Kidney (tissue), 14 donors: ENCODE data around the gene ZNF280D. TPM values are rescaled to one million over a fixed set of nuclear protein-coding genes. Genes with fewer than 3 reads are reported as not detected.

Source experiments
- DNase-seq, 5 donors: peaks; one replicate each; pipeline ENCODE4 v3.0.0-alpha.2; 2013 to 2020
- FAIRE-seq: peaks from 2 replicates; lab custom pipeline; 2012; peaks lifted over from hg19 to GRCh38; lab: Jason Lieb, UNC
- H3K27ac ChIP-seq, 2 donors: one replicate each; pipeline ENCODE4 v1.7.0; 2013; ENCODE audit warnings: low read depth in 2 of 2, low read length in 2 of 2, inconsistent platforms in 1 of 2
- H3K27me3 ChIP-seq: one replicate; pipeline ENCODE4 v1.7.1; 2013; ENCODE audit warnings: low read length, inconsistent platforms; ENCODE audit not compliant: control insufficient read depth, insufficient read depth
- H3K36me3 ChIP-seq, 3 donors: one replicate each; pipeline versions ENCODE4 v1.7.0 to v1.7.1; 2013; ENCODE audit warnings: low read length in 3 of 3, control low read depth in 1 of 3, inconsistent platforms in 1 of 3; ENCODE audit not compliant: insufficient read depth in 3 of 3, control insufficient read depth in 2 of 3
- H3K4me1 ChIP-seq, 3 donors: one replicate each; pipeline versions ENCODE4 v1.7.0 to v1.7.1; 2013; ENCODE audit warnings: low read length in 3 of 3, inconsistent platforms in 1 of 3, low read depth in 1 of 3; ENCODE audit not compliant: control insufficient read depth in 2 of 3, insufficient read depth in 2 of 3
- H3K4me3 ChIP-seq, 3 donors: one replicate each; pipeline versions ENCODE4 v1.7.0 to v1.8.1; 2013; ENCODE audit warnings: low read length in 3 of 3, control low read depth in 1 of 3, inconsistent platforms in 1 of 3
- H3K9ac ChIP-seq, 3 donors: one replicate each; pipeline versions ENCODE4 v1.7.0 to v1.7.1; 2013; ENCODE audit warnings: low read length in 3 of 3, control low read depth in 1 of 3, inconsistent platforms in 1 of 3
- H3K9me3 ChIP-seq, 3 donors: one replicate each; pipeline versions ENCODE4 v1.7.0 to v1.7.1; 2013; ENCODE audit warnings: low read length in 3 of 3, control low read depth in 1 of 3, inconsistent platforms in 1 of 3; ENCODE audit not compliant: control insufficient read depth in 2 of 3, insufficient read depth in 1 of 3
- intact Hi-C: fragments of 100-400 bp; cut with DNase I; formaldehyde crosslinking; loops from one replicate; pipeline ENCODE4 v1.11.1; 2022
- polyA plus RNA-seq: library from polyadenylated mRNA; stranded (reverse); fragments of 350-450 nt; fragmentation: Illumina TruSeq; extraction: RNeasy Lipid Tissue Mini Kit (QIAGEN cat#74804); gene quantifications from one replicate; pipeline ENCODE4 v1.2.3, GENCODE V29; 2014; ENCODE audit warnings: low read depth, low replicate concordance; ENCODE audit not compliant: insufficient read depth
- total RNA-seq: library from RNA; stranded (reverse); fragmentation: NEBNext Ultra II Directional; extraction: Animal tissue kit (Norgen Biotek cat#: 25700); gene quantifications from one replicate; pipeline ENCODE4 v1.2.1, GENCODE V29; 2021
- TF ChIP-seq, protein P1 (sequence below): IDR thresholded peaks from 3 replicates; pipeline ENCODE4 v1.5.1; 2012; ENCODE audit warnings: mild to moderate bottlenecking, moderate library complexity, borderline replicate concordance; ENCODE audit not compliant: insufficient read depth; ENCODE audit errors: extremely low read depth
- donor health status: control.
- donor health status: control.
- donor health status: control.
- donor health status: control.
- donor health status: control.
- donor health status: DM: yes; HTN: yes; CAD: no.
- donor health status: Normal renal cell carcinoma (clear cell type).

ZNF280D gene
- total and polyA plus RNA-seq, 2 donors from 2014 or later, result 13.7 to 50.0 TPM

DNA sequence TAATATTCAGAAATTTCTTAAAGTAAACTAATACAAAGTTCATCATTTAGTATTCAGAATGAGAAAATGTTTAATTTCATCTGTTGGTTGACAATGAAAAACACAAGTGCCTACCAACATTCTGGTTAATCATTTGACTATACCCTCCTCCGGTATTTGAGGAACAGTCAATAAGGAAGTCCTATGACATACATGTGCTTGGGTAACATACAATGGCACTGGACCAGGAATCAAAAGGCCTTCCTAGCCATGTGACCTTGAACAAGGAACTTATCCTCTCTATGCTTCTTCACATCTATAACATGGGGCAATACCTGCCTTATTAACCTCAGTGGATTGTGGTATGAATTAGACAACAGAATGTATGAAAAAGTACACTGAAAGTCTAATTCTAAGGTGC, 65.8 kb downstream of the ZNF280D start:
- no peaks in the 10 kb centered on the region for H3K27me3 ChIP-seq
- DNase-seq (no peak), FAIRE-seq (no peak)
- H3K9me3 ChIP-seq, result no peaks in the 10 kb centered on the region
- H3K4me3 ChIP-seq, result no peak overlapping the region
- H3K27ac ChIP-seq, result no peak overlapping the region
- no peaks in the 10 kb centered on the region for H3K4me1 ChIP-seq
- peaks cover 0 to 16% (median 2%) of the 10 kb centered on the region in 3 donors for H3K36me3 ChIP-seq
- intact Hi-C loops, result no loop called here
- H3K9ac ChIP-seq, result no peak overlapping the region
- TF ChIP-seq, protein P1, sequence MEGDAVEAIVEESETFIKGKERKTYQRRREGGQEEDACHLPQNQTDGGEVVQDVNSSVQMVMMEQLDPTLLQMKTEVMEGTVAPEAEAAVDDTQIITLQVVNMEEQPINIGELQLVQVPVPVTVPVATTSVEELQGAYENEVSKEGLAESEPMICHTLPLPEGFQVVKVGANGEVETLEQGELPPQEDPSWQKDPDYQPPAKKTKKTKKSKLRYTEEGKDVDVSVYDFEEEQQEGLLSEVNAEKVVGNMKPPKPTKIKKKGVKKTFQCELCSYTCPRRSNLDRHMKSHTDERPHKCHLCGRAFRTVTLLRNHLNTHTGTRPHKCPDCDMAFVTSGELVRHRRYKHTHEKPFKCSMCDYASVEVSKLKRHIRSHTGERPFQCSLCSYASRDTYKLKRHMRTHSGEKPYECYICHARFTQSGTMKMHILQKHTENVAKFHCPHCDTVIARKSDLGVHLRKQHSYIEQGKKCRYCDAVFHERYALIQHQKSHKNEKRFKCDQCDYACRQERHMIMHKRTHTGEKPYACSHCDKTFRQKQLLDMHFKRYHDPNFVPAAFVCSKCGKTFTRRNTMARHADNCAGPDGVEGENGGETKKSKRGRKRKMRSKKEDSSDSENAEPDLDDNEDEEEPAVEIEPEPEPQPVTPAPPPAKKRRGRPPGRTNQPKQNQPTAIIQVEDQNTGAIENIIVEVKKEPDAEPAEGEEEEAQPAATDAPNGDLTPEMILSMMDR, result no peak

DNA sequence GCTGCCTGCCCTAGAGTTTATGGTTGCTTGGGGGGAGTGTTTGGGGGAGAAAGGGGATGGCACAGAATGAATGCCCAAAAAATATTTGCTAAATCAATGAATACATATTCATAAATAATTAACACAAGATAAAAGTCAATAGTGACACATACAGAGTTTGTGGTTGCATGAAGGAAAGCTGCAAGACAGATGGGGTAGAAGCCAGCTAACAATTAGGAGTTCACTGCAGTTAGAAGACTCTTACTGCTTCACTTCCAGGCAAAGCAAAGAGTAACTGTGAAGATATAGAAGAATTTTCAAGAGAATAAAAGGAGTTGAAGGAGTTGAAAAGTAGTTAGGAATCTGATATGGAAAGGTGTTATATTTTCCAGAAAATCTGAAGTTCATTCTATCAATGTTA, 72.4 kb downstream of the ZNF280D start:
- no peak for DNase-seq
- H3K27me3 ChIP-seq, result no peaks in the 10 kb centered on the region
- no peak overlapping the region for H3K4me3 ChIP-seq
- FAIRE-seq, result no peak
- intact Hi-C loops, result no loop called here
- TF ChIP-seq, protein P1, result no peak
- H3K27ac ChIP-seq, result no peak overlapping the region
- no peaks in the 10 kb centered on the region for H3K9me3 ChIP-seq
- no peak overlapping the region for H3K9ac ChIP-seq
- H3K36me3 ChIP-seq, result peaks cover 0 to 17% (median 6%) of the 10 kb centered on the region in 3 donors
- no peaks in the 10 kb centered on the region for H3K4me1 ChIP-seq

DNA sequence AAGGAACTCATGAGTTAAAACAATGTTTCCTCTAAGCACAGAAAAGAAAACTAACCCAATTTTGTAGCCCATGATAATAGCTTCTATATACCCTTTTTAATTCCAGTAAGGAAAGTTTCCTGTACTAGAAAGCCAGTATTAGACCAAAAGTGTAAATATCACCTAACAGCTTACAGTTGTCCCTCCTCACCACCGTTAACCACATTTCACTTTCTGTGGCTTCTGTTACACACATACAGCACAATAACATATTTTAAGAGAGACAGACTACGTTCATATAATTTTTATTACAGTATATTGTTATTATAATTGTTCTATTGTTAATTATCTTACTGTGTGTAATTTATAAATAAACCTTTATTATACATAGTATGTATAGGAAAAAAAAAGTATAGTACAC, 74.1 kb downstream of the ZNF280D start:
- Histone ChIP-seq H3K36me3 (peaks cover 0 to 6% (median 5%) of the 10 kb centered on the region in 3 donors), H3K27me3 (no peaks in the 10 kb centered on the region), H3K9ac (no peak overlapping the region), H3K27ac (no peak overlapping the region), H3K4me3 (no peak overlapping the region), H3K9me3 (no peaks in the 10 kb centered on the region), H3K4me1 (peaks cover 0 to 6% (median 0%) of the 10 kb centered on the region in 3 donors)
- no peak for FAIRE-seq
- intact Hi-C loops, result no loop called here
- no peak for DNase-seq
- TF ChIP-seq, protein P1, result no peak

DNA sequence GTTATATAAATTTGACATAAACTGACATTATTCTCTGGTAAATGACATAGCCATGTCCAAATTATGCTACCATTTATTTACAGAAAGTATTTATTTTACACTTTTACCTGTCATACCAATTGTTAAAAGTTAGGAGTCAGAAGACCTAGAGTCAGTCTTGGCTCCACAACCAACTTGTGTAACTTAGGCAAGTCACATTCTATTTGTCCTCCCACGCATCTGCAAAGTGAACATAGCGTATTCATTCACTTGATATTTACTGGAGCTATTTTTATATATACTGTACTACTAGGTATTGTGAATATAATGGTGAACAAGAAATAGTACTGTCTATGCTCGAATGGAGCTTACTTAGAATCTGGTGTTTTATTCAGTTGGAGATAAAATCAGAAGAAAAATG, 78.7 kb downstream of the ZNF280D start:
- H3K36me3 ChIP-seq, result peaks cover 0 to 5% (median 4%) of the 10 kb centered on the region in 3 donors
- TF ChIP-seq, protein P1, result no peak
- intact Hi-C loops, result no loop called here
- no peak for FAIRE-seq
- H3K4me1 ChIP-seq, result peaks cover 0 to 16% (median 0%) of the 10 kb centered on the region in 3 donors
- no peaks in the 10 kb centered on the region for H3K27me3 ChIP-seq
- no peaks in the 10 kb centered on the region for H3K9me3 ChIP-seq
- DNase-seq, result peak in 1 of 5 donors; percentile 10
- H3K9ac ChIP-seq, result no peak overlapping the region
- no peak overlapping the region for H3K27ac ChIP-seq
- no peak overlapping the region for H3K4me3 ChIP-seq
